ENCODE results near the gene CRELD2. TPM values are rescaled to one million over a fixed set of nuclear protein-coding genes. Genes with fewer than 3 reads are reported as not detected.
A peak's percentile ranks its signal among the peaks of the same experiment; 100 is the strongest.

The CRELD2 gene
- polyA plus RNA-seq, 3 donors: 20.3 to 33.2 (median 27.6) TPM

- peaks cover 18 to 38% (median 34%) of the 10 kb centered on the region in 7 donors for H3K9me3 Mint-ChIP-seq
These were observed 47.0 kb upstream of the CRELD2 start for GRCh38 chr22:49871482-49871881.

GRCh38 chr22:49872347-49872746, 46.1 kb upstream of the CRELD2 start:
- Histone ChIP-seq H3K27me3 (ENCODE audit: control insufficient read depth in 2 of 2, insufficient read depth in 2 of 2, low read length in 2 of 2) (no peaks in the 10 kb centered on the region), H4K20me1 (ENCODE audit: insufficient read depth, low read length) (peaks cover 70% of the 10 kb centered on the region), H3K27ac (ENCODE audit: low read depth in 1 of 2, low read length in 2 of 2) (no peak overlapping the region), H3K4me2 (replicated peaks; ENCODE audit: extremely low read depth, low read length, poor library complexity, severe bottlenecking) (no peak overlapping the region), H3K36me3 (replicated peaks in 1 of 2; ENCODE audit: control insufficient read depth in 1 of 2, insufficient read depth in 2 of 2, low read length in 2 of 2) (peaks cover 3 to 30% of the 10 kb centered on the region in 2 donors), H3K79me2 (ENCODE audit: insufficient read depth, low read length) (peaks cover 98% of the 10 kb centered on the region), H3K9ac (ENCODE audit: insufficient read depth, low read length, poor library complexity, severe bottlenecking) (no peak overlapping the region), H3K4me3 (replicated peaks in 1 of 3; ENCODE audit: low read depth in 2 of 3, low read length in 3 of 3) (no peak overlapping the region), H3K4me1 (ENCODE audit: control insufficient read depth in 1 of 2, insufficient read depth in 2 of 2, low read length in 2 of 2) (no peaks in the 10 kb centered on the region), H3K9me3 (replicated peaks in 1 of 2; ENCODE audit: control insufficient read depth in 1 of 2, insufficient read depth in 1 of 2, low read length in 2 of 2) (peaks cover 22 to 24% of the 10 kb centered on the region in 2 donors), H2AFZ (ENCODE audit: insufficient read depth, low read depth, low read length, poor library complexity, severe bottlenecking) (no peak overlapping the region)
- Mint-ChIP-seq H3K4me1 (peaks cover 3% of the 10 kb centered on the region), H3K36me3 (peaks cover 33 to 57% of the 10 kb centered on the region in 2 donors), H3K27me3 (ENCODE audit: low read depth in 3 of 3) (no peaks in the 10 kb centered on the region), H3K27ac (peak overlapping the region in 2 of 7 donors; percentile 2 to 9), H3K4me3 (no peak overlapping the region), H3K9me3 (peaks cover 11 to 31% (median 26%) of the 10 kb centered on the region in 7 donors)
- no peak for DNase-seq
- no peak for TF ChIP-seq CTCF (IDR thresholded peaks at IDR 0.05)
- WGBS (ENCODE audit: insufficient coverage): 90% methylated on average over 3 of the region's 7 CpGs
- intact Hi-C loops (cut with micrococcal nuclease): no loop called here

More at GRCh38 chr22:49871482-49871881, 47.0 kb upstream of the CRELD2 start:
- H3K36me3 ChIP-seq (replicated peaks in 1 of 2; ENCODE audit: control insufficient read depth in 1 of 2, insufficient read depth in 2 of 2, low read length in 2 of 2): peaks cover 0 to 34% of the 10 kb centered on the region in 2 donors
- DNase-seq: no peak
- no peak overlapping the region for H3K4me2 ChIP-seq (replicated peaks; ENCODE audit: extremely low read depth, low read length, poor library complexity, severe bottlenecking)
- no peak for TF ChIP-seq CTCF (IDR thresholded peaks at IDR 0.05)
- no peak overlapping the region for H3K27ac Mint-ChIP-seq
- H3K4me1 Mint-ChIP-seq: peaks cover 3% of the 10 kb centered on the region
- H3K36me3 Mint-ChIP-seq: peaks cover 36 to 60% of the 10 kb centered on the region in 2 donors
- H3K4me3 ChIP-seq (replicated peaks in 1 of 3; ENCODE audit: low read depth in 2 of 3, low read length in 3 of 3): no peak overlapping the region
- H3K4me1 ChIP-seq (ENCODE audit: control insufficient read depth in 1 of 2, insufficient read depth in 2 of 2, low read length in 2 of 2): no peaks in the 10 kb centered on the region
- H3K27me3 ChIP-seq (ENCODE audit: control insufficient read depth in 2 of 2, insufficient read depth in 2 of 2, low read length in 2 of 2): no peaks in the 10 kb centered on the region
- H3K27me3 Mint-ChIP-seq (ENCODE audit: low read depth in 3 of 3): no peaks in the 10 kb centered on the region
- peaks cover 99% of the 10 kb centered on the region for H3K79me2 ChIP-seq (ENCODE audit: insufficient read depth, low read length)
- intact Hi-C loops (cut with micrococcal nuclease): no loop called here
- no peak overlapping the region for H2AFZ ChIP-seq (ENCODE audit: insufficient read depth, low read depth, low read length, poor library complexity, severe bottlenecking)
- no peak overlapping the region for H3K27ac ChIP-seq (ENCODE audit: low read depth in 1 of 2, low read length in 2 of 2)
- no peak overlapping the region for H3K9ac ChIP-seq (ENCODE audit: insufficient read depth, low read length, poor library complexity, severe bottlenecking)
- H3K4me3 Mint-ChIP-seq: no peak overlapping the region
- H4K20me1 ChIP-seq (ENCODE audit: insufficient read depth, low read length): peaks cover 76% of the 10 kb centered on the region
- H3K9me3 ChIP-seq (replicated peaks in 1 of 2; ENCODE audit: control insufficient read depth in 1 of 2, insufficient read depth in 1 of 2, low read length in 2 of 2): peaks cover 30 to 31% of the 10 kb centered on the region in 2 donors
- WGBS (ENCODE audit: insufficient coverage): no CpG with 5 or more reads among the region's 4 CpGs

All from CD14-positive monocyte (primary cell).